ENCODE results near the gene STIM2.

DNA sequence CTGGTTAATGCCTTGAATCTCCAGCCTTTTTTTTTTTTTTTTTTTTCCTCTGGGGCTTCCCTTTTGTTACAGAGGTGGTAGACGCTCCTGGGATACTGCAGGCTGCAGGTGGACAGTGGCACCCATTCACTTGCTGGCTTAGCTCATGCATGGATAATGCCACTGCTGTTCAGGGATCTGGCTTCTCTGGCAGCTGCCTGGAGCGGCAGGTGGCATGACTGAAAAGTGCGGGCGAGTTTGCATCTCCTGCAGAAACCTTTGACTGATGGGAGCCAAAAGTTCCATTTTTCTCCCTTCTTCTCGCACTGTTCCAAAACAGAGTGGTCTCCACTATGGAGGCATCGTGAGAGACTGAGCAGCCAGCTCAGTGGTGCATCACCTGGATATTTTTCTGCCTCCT, 5.9 kb upstream of the STIM2 start:
- TF ChIP-seq, protein P1, sequence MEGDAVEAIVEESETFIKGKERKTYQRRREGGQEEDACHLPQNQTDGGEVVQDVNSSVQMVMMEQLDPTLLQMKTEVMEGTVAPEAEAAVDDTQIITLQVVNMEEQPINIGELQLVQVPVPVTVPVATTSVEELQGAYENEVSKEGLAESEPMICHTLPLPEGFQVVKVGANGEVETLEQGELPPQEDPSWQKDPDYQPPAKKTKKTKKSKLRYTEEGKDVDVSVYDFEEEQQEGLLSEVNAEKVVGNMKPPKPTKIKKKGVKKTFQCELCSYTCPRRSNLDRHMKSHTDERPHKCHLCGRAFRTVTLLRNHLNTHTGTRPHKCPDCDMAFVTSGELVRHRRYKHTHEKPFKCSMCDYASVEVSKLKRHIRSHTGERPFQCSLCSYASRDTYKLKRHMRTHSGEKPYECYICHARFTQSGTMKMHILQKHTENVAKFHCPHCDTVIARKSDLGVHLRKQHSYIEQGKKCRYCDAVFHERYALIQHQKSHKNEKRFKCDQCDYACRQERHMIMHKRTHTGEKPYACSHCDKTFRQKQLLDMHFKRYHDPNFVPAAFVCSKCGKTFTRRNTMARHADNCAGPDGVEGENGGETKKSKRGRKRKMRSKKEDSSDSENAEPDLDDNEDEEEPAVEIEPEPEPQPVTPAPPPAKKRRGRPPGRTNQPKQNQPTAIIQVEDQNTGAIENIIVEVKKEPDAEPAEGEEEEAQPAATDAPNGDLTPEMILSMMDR (conservative IDR thresholded peaks at IDR 0.05; ENCODE audit: low read depth, low read length): no peak
- TF ChIP-seq EZH2 (IDR thresholded peaks at IDR 0.05; ENCODE audit: low read length, unreplicated experiment): no peak
- TF ChIP-seq EZH2phosphoT487 (IDR thresholded peaks at IDR 0.05; ENCODE audit: borderline replicate concordance, low read length): no peak

All from PC-3 (cell line).